Activated CD8-positive, alpha-beta memory T cell treated with anti-CD3 and anti-CD28 coated beads for 4 hours (primary cell): ENCODE results near the gene BABAM2.
"Not testable (repeated sequence)": the region's sequence is repeated elsewhere in the genome, so short reads cannot be mapped to it uniquely, and the experiment has no call there.

Experiments
- DNase-seq, 2 donors: peaks; one replicate each; pipeline ENCODE4 v3.0.0-alpha.2; 2020; ENCODE audit warnings: low read depth in 2 of 2

BABAM2 gene

GRCh38 chr2:27978761-27979160 is 88.2 kb downstream of the BABAM2 start:
- DNase-seq = not testable (repeated sequence)

GRCh38 chr2:27980242-27980641 is 89.7 kb downstream of the BABAM2 start:
- DNase-seq = no peak

- no peak for DNase-seq
Measured at GRCh38 chr2:27984153-27984552, 93.6 kb downstream of the BABAM2 start.

DNA sequence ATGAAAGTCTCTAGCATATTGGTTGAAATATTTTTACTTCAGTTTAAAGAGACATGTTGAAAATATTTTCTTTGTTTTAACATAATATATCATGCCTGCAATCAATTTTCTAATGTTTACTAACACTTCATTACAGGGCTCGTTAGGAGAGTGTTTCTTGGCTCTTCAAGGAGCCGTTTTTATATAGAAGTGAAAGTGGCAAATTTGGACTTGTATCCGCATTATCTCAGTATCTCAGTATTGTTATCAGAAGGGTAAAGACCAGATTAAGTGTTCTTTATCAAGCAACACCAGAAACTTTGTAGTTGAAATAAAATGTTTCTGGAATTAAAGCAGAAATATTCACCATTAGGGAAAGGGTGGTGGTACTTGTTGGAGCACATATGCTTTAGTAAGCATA is 97.8 kb downstream of the BABAM2 start:
- no peak for DNase-seq

DNA sequence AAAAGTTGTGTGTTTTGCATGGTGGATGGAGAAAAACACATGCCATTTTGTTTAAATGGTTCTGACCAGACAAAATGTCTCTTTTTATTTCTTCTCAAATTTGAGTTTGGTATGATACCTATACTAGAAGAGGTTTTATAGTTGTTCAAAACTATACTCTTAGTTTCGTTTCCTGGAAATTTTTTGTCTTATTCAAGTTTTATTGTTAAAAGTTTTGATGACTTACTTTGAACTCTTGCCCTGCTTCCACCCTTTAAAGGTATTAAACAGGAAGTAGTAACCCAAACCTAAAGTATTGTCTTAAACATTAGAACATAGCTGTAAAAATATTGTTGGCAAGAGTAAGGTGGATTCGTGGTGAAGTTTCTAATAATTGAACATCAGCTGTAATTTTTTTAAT is 98.2 kb downstream of the BABAM2 start:
- no peak for DNase-seq

GRCh38 chr2:27989149-27989548 is 98.6 kb downstream of the BABAM2 start:
- no peak for DNase-seq

GRCh38 chr2:27990030-27990590 is 99.6 kb downstream of the BABAM2 start:
- DNase-seq = no peak

DNA sequence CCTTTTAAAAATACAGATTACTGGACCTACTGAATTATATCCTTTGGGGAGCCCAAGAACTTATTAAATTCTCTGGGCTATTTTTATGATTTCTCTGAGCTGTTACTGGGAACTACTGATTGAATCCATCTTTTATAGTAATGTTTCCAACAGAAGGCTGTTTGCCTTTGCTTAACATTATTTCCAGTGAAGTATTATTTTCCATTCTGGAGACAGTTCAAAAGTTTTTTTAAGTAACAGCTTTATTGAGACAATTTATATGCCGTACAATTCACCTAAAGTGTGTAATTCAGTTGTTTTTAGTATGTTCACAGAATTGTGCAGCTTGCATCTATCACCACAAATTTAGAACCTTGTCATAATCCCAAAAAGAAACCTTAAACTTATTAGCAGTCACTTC is 100.6 kb downstream of the BABAM2 start:
- DNase-seq = no peak

- DNase-seq = no peak
Measured at GRCh38 chr2:27992787-27993401, 102.4 kb downstream of the BABAM2 start.

DNA sequence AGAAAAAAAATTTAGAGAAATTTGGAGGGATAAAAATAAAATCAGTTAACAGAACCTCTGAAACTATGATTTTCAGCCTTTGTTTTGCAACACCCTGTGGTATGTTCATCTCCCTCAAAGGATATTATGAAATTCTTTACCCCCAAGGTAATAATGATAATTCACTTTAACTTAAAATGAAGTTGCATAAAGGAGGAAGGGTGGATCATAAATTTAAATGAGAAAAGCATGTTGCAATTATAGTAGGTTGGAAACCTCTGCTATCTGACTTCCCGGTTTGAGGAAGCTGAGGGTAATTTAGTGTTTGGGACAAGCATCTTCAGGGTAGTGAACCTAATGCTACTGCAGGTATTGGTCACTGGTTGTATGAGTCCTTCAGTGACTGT is 102.9 kb downstream of the BABAM2 start:
- no peak for DNase-seq

DNA sequence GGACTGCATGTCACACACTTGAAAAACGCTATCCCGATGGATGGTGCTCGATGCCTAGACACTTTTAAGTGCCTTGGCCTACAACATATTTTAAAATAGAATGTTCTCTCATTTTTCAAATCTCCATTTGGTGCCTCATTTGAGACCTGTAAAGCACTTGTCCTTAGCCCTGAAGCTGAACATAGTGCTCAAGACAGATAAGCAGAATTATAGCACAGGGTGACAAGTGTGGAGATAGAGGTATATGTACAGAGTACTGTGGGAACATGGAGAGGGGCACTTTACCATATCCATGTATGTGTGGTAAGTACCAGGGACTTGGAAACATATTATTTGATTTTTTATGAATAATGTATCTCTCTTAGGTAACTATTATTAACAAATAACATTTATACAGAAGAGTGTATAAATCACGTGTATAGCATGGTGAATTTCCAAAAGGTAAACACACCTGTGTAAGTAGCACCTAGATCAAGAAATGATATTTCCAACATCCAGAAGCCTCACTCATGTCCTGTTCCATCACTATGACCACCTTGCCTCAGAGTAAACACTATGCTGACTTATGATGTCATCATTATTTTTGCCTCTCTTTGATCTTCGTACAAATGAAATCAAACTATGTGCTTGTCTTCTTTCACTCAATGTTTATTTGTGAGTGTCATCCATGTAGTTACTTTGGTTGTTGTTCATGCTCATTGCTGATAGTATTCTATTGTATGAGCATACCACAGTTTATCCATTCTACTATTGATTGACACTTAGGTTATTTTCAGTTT is 103.6 kb downstream of the BABAM2 start:
- DNase-seq = no peak

- DNase-seq = no peak
Measured at GRCh38 chr2:27996156-27996922, 105.8 kb downstream of the BABAM2 start.

DNA sequence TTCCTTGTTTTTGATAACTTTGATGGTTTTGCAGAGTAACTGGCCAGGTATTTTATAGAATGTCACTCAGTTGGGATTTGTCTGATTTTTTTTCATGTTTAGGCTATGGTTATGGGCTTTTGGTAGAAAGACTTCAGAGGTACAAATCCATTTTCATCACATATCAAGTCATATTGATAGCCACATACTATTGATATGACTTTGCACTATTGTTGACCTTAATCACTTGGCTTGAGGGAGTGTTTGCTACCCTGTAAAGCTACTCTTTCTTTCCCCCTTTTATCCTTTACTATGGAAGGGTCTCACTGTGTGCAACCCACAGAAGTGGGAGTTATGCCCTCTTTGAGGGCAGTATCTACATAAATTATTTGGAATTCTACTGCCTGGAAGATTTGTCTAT is 109.8 kb downstream of the BABAM2 start:
- no peak for DNase-seq

DNA sequence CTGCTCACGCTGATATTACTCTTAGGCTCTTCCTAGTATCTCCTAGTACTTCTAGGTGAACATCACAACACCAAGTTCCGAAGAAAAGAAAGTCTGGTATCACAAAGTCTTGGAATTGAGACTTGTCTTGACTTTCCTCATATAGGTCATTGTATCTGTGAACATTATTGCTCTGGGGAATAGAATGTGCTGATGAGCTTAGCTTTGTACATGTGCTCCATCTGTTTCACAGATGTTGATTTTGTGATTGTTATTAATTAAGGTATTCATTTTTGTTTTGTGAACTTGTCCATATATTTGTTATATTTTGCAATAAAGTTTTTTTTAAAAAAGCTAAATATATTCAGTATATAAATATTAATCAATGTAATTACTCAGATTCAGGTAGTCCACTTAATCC is 111.7 kb downstream of the BABAM2 start:
- no peak for DNase-seq

GRCh38 chr2:28004086-28004485 is 113.6 kb downstream of the BABAM2 start:
- DNase-seq = no peak

DNA sequence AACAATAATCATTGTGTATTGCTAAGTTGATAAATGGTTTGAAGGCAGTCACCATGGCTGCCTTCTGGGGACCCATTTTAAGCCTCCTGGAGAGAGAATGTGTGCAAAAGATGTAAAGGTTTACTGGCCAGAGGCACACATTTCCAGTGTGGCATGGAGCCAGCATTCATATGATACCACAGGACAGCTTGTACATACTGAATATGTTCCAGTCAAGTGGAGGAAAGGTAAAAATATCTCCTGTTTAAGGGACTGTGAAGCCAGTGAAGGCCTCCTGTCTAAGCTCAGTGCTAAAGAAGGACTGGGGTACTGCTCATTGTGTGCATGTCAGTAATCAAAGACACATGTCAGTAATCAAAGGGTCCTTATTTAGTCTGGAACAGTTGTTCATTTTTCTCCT is 119.2 kb downstream of the BABAM2 start:
- no peak for DNase-seq

DNA sequence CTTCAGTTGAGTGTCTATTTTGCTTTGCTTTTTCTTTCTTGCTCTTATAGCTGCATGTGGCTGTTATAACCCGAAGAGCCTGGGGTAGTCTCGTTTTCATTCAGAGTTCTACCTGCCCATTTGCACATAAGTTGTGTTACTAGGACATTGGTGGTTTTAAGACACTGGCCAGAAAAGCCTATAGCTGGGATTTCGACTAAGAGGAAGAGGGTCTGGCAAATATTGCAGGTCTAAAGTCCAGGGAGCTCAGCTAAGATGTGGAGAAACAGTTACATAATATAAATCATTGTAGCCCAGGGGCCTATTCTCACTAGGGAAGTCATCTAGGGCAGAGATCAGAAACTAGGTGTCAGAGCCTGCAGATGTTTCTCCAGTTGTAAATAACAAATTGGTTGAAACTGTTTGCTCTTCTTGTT is 120.8 kb downstream of the BABAM2 start:
- no peak for DNase-seq

- not testable (repeated sequence) for DNase-seq
Measured at GRCh38 chr2:28018474-28018873, 127.9 kb downstream of the BABAM2 start.

GRCh38 chr2:28019521-28019920 is 129.0 kb downstream of the BABAM2 start:
- not testable (repeated sequence) for DNase-seq

- DNase-seq = no peak
Measured at GRCh38 chr2:28021898-28022297, 131.4 kb downstream of the BABAM2 start.

DNA sequence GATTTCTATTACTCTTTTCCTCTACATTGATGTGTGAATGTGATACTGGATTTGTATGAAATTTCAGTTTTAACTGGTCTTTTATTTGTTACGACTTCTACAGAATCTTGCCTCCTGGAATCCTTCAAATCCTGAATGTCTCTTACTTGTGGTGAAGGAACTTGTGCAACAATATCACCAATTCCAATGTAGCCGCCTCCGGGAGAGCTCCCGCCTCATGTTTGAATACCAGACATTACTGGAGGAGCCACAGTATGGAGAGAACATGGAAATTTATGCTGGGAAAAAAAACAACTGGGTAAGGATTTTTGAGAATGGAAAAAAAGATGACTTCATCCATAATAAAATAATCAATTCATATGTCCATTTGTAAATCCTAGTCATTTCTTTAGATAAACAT is 134.6 kb downstream of the BABAM2 start:
- no peak for DNase-seq

DNA sequence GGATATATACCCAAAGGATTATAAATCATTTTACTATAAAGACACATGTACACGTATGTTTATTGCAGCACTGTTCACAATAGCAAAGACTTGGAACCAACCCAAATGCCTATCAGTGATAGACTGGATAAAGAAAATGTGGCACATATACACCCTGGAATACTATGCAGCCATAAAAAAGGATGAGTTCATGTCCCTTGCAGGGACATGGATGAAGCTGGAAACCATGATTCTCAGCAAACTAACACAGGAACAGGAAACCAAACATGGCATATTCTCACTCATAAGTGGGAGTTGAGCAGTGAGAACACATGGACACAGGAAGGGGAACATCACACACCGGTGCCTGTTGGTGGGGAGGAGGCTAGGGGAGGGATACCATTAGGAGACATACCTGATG is 135.7 kb downstream of the BABAM2 start:
- DNase-seq = not testable (repeated sequence)
